Stomach (tissue), 9 donors: ENCODE results near the gene ANKS1A. TPM values are rescaled to one million over a fixed set of nuclear protein-coding genes. Genes with fewer than 3 reads are reported as not detected.
A peak's percentile ranks its signal among the peaks of the same experiment; 100 is the strongest.

Experiments
- DNase-seq, 2 donors: peaks; one replicate each; pipeline versions ENCODE4 v3.0.0 to v3.0.0-alpha.2; 2013 to 2019
- H3K27ac ChIP-seq, 5 donors: fragments of 200-600 bp in 4 of 5; sonication (generic) in 4 of 5; one replicate each; pipeline ENCODE4 v1.5.1; 2013 to 2019; ENCODE audit warnings: mild to moderate bottlenecking in 1 of 5, moderate library complexity in 1 of 5
- H3K27me3 ChIP-seq, 3 donors: fragments of 200-600 bp; sonication (generic); one replicate each; pipeline ENCODE4 v1.5.1; 2017 to 2019; ENCODE audit warnings: mixed run types in 1 of 3
- H3K36me3 ChIP-seq, 4 donors: fragments of 200-600 bp; sonication (generic); 1 replicate in 3 of 4; 2 replicates in 1 of 4; pipeline ENCODE4 v1.5.1; 2016 to 2019
- H3K4me1 ChIP-seq, 4 donors: fragments of 200-600 bp; sonication (generic); one replicate each; pipeline ENCODE4 v1.5.1; 2016 to 2019
- H3K4me3 ChIP-seq, 4 donors: fragments of 200-600 bp; sonication (generic) in 3 of 4; one replicate each; pipeline ENCODE4 v1.5.1; 2016 to 2019; ENCODE audit warnings: mild to moderate bottlenecking in 1 of 4
- H3K9me3 ChIP-seq, 4 donors: fragments of 200-600 bp; sonication (generic); one replicate each; pipeline ENCODE4 v1.5.1; 2016 to 2019
- EP300 ChIP-seq: sonication (generic); formaldehyde crosslinking; IDR thresholded peaks from one replicate; pipeline ENCODE4 v1.6.1; 2017; ENCODE audit warnings: antibody characterized with exemption
- POLR2A ChIP-seq, 4 donors: fragments of 450-650 bp; IDR thresholded peaks; one replicate each; pipeline ENCODE4 v1.6.1; 2016; ENCODE audit warnings: antibody characterized with exemption in 4 of 4, control low read depth in 2 of 4, mild to moderate bottlenecking in 1 of 4, moderate library complexity in 1 of 4
- POLR2AphosphoS5 ChIP-seq, 3 donors: sonication (generic); formaldehyde crosslinking; IDR thresholded peaks; one replicate each; pipeline ENCODE4 v1.6.1; 2016; ENCODE audit warnings: antibody characterized with exemption in 3 of 3
- WGBS, 5 donors: extraction: QIAGEN DNeasy Blood & Tissue Kit in 3 of 5; methylation state at CpG; one replicate each; pipeline versions ENCODE4 v1.1.5 to v1.1.7; 2013 to 2018; 5-methylcytosine and 5-hydroxymethylcytosine counted together
- intact Hi-C: fragments of 100-400 bp; cut with DNase I; formaldehyde crosslinking; loops from one replicate; pipeline ENCODE4 v1.15.1; 2023; ENCODE audit warnings: low total_unique reads
- polyA plus RNA-seq, 3 donors: library from polyadenylated mRNA; stranded (reverse); fragments of 200-250 nt; gene quantifications; one replicate each; pipeline ENCODE4 v1.2.3, GENCODE V29; 2013
- total RNA-seq, 5 donors: library from RNA; depleted of rRNA; stranded (reverse); fragments of >200 nt; gene quantifications; one replicate each; pipeline versions ENCODE4 v1.1.0 to v1.2.3, GENCODE V29; 2014 to 2016
- TF ChIP-seq, protein P1 (sequence below), 7 experiments: fragments of 450-650 bp in 4 of 7; fragments of 200-600 bp in 3 of 7; sonication (generic) in 3 of 7; IDR thresholded peaks; one replicate each; pipeline ENCODE4 v1.5.1; 2016 to 2019; ENCODE audit warnings: antibody characterized with exemption in 7 of 7, control low read depth in 2 of 7, mild to moderate bottlenecking in 1 of 7
- donor health status: healthy with polysubstance abuse.
- donor health status: Bipolar disorder and iron deficiency.
- donor health status: healthy.

ANKS1A gene
- total and polyA plus RNA-seq, 8 donors: 6.1 to 40.6 (median 21.5) TPM

DNA sequence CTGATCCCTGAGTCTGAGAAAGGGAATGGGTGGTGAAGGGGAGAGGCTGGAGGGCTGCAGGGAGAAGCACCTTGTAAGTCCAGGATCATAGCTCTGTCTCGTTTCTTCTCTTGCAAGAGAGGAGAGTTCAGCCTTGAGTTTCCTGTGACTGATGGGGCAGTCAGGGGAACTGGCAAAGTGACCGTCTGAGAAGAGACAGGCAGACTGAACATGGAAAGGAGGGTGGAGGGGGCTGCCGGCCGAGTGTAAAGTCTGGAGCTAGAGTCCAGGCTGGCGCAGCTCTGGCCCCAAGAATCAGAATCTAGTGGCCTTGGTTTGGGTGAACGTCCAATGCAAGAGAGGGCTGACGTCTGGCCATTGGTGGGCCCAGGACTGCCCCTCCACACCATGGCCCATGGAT lies 179.6 kb downstream of the ANKS1A start:
- Histone ChIP-seq H3K4me3 (no peak overlapping the region), H3K9me3 (no peaks in the 10 kb centered on the region), H3K27ac (peak overlapping the region in 2 of 5 donors; percentile 29 to 33), H3K4me1 (peaks cover 0 to 22% (median 7%) of the 10 kb centered on the region in 4 donors), H3K36me3 (peaks cover 17 to 94% (median 81%) of the 10 kb centered on the region in 4 donors), H3K27me3 (no peaks in the 10 kb centered on the region)
- DNase-seq: no peak
- intact Hi-C loops: no loop called here
- 77 to 93% (median 90%) methylated on average over 7 of the region's 7 CpGs for WGBS, 5 donors
- TF ChIP-seq, protein P1, sequence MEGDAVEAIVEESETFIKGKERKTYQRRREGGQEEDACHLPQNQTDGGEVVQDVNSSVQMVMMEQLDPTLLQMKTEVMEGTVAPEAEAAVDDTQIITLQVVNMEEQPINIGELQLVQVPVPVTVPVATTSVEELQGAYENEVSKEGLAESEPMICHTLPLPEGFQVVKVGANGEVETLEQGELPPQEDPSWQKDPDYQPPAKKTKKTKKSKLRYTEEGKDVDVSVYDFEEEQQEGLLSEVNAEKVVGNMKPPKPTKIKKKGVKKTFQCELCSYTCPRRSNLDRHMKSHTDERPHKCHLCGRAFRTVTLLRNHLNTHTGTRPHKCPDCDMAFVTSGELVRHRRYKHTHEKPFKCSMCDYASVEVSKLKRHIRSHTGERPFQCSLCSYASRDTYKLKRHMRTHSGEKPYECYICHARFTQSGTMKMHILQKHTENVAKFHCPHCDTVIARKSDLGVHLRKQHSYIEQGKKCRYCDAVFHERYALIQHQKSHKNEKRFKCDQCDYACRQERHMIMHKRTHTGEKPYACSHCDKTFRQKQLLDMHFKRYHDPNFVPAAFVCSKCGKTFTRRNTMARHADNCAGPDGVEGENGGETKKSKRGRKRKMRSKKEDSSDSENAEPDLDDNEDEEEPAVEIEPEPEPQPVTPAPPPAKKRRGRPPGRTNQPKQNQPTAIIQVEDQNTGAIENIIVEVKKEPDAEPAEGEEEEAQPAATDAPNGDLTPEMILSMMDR (IDR thresholded peaks at IDR 0.05): no peak
- TF ChIP-seq POLR2AphosphoS5 (IDR thresholded peaks at IDR 0.05) (no peak), POLR2A (IDR thresholded peaks at IDR 0.05) (no peak)

DNA sequence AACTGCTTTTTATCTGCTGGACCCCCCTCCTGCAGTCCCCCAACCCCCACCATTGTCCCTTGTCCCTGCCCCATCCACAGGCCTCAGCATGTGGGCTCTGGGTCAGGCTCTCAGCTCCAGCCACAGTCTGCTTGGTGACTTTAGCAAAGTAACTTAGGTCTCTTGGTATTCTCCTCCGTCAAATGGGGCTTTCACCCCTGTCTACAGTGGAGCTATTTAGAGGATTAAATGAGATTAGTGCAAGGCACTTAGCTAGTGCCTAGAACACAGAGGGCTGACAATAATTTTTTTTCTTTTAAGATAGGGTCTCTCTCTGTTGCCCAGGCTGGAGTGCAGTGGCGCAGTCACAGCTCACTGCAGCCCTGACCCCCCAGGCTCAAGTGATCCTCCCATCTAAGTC lies 180.2 kb downstream of the ANKS1A start:
- intact Hi-C loops: no loop called here
- Histone ChIP-seq H3K4me1 (peaks cover 0 to 21% (median 4%) of the 10 kb centered on the region in 4 donors), H3K36me3 (peaks cover 22 to 94% (median 80%) of the 10 kb centered on the region in 4 donors), H3K4me3 (no peak overlapping the region), H3K27me3 (no peaks in the 10 kb centered on the region), H3K9me3 (no peaks in the 10 kb centered on the region), H3K27ac (peak overlapping the region in 1 of 5 donors; percentile 33)
- DNase-seq: no peak
- 86 to 98% (median 94%) methylated on average over 2 of the region's 2 CpGs for WGBS, 5 donors
- TF ChIP-seq POLR2A (IDR thresholded peaks at IDR 0.05): no peak
- no peak for TF ChIP-seq POLR2AphosphoS5 (IDR thresholded peaks at IDR 0.05)
- TF ChIP-seq, protein P1 (IDR thresholded peaks at IDR 0.05): no peak
- TF ChIP-seq EP300: no peak

DNA sequence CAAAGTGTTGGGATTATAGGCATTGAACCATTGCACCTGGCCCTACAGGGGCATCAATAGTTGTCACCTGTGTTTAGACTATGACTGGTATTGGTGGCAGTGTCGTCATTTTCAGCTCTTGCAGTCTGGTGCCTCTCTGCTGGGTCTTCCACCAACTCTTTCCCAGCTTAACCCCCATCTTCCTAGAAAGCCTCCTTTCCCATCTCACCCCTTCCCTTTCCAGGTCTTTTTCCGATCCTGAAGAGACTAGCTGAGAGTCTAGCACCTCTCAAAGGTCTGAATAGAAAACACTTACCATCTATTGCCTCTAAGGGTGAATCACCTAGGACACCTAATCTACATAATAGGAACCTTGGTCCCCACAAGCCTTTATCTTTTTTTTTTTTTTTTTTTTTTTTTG lies 181.1 kb downstream of the ANKS1A start:
- Histone ChIP-seq H3K4me1 (peaks cover 0 to 17% (median 0%) of the 10 kb centered on the region in 4 donors), H3K27ac (no peak overlapping the region), H3K4me3 (no peak overlapping the region), H3K36me3 (peaks cover 23 to 94% (median 76%) of the 10 kb centered on the region in 4 donors), H3K9me3 (no peaks in the 10 kb centered on the region), H3K27me3 (no peaks in the 10 kb centered on the region)
- TF ChIP-seq, protein P1 (IDR thresholded peaks at IDR 0.05): no peak
- no peak for DNase-seq
- intact Hi-C loops: no loop called here
- 85 to 100% (median 99%) methylated on average over 2 of the region's 2 CpGs for WGBS, 5 donors

DNA sequence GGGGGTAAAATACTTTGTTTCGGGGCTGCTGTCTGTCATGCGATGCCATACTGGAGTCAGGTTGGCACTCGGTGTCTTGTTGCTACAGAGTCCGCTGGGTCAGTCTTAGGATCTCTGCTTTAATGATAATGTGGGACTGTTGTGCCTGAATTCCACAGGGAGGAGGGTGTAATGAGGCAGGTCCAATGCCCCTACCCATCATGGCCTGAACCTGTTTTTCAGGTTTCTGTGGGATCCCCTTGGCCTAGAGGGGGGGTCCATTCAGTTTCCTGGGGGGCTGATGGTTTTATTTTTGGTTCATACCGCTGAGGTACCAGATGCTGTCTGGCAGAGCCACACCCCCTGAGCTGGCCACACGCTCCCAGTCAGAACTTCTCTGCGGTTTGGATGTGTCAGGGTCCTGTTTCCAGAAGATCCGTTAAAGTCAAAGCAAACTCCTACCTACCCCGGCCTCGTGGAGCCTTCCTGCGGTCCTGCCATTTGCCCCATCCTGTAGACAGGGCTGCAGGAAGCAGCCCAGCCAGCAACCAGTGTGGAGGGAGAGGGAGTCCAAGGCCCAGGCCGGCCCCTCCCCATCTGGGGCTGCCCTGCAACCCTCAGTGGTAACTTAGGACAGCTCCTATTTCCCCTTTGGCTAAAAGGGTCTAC lies 182.4 kb downstream of the ANKS1A start:
- H3K27me3 ChIP-seq: no peaks in the 10 kb centered on the region
- intact Hi-C loops: no loop called here
- WGBS, 5 donors: 70 to 79% (median 78%) methylated on average over 8 to 12 of the region's 12 CpGs
- peaks cover 23 to 94% (median 69%) of the 10 kb centered on the region in 4 donors for H3K36me3 ChIP-seq
- no peak overlapping the region for H3K27ac ChIP-seq
- no peaks in the 10 kb centered on the region for H3K9me3 ChIP-seq
- DNase-seq: no peak
- no peak for TF ChIP-seq POLR2AphosphoS5 (IDR thresholded peaks at IDR 0.05)
- TF ChIP-seq POLR2A (IDR thresholded peaks at IDR 0.05): no peak
- TF ChIP-seq EP300: no peak
- TF ChIP-seq, protein P1 (IDR thresholded peaks at IDR 0.05): no peak
- no peak overlapping the region for H3K4me3 ChIP-seq
- H3K4me1 ChIP-seq: peaks cover 0 to 17% (median 0%) of the 10 kb centered on the region in 4 donors
